Mucosa of gallbladder (tissue), 1 donor: ENCODE results near the gene CBX6. TPM values are rescaled to one million over a fixed set of nuclear protein-coding genes. Genes with fewer than 3 reads are reported as not detected.
"Not testable (repeated sequence)": the region's sequence is repeated elsewhere in the genome, so short reads cannot be mapped to it uniquely, and the experiment has no call there.

Experiments used
- DNase-seq: peaks from one replicate; pipeline ENCODE4 v3.0.0-alpha.2; 2020; ENCODE audit warnings: low spot score
- total RNA-seq: library from RNA; stranded (reverse); gene quantifications from one replicate; pipeline ENCODE4 v1.2.1, GENCODE V29; 2021
- donor health status: DM: no; HTN: no; CAD: no.

The CBX6 gene
- total RNA-seq: 97.5 TPM

DNA sequence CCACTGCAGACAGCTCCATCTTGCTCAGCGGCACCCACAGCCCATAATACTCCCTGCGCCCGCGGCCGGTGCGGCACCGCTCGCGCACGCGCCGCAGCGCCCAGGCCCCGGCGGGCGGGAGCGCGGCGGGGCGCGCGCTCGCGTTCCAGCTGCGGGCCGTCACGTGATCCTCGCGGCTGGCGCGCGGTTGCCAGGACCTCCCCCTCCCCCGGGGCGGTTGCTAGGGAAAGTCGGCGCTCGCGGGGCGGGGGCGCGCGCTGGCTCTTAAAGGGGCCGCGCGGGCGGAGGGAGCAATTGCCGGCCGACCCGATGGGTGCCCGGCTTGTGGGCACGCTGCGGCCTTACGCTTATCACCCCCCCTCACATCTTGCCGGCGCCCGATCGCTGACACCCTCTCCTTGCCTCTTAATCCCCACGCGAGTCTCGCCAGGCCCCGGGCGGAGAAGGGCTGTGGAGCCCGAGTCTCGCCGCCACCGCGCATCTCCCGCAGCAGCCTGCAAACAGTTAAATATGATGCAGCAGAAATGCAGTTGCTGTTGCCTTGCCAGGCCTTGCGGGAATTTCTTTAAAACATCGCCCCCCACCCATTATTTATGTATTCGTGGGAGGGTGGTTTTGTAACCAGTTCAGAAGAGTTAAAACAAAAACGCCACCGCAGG is at the start of gene CBX6:
Gene CBX6, minus strand, starts transcription at position 45 of the 659 bp plus-strand sequence. Its CDS starts 26 bp downstream, at position 19.
- DNase-seq: peak; percentile 96

DNA sequence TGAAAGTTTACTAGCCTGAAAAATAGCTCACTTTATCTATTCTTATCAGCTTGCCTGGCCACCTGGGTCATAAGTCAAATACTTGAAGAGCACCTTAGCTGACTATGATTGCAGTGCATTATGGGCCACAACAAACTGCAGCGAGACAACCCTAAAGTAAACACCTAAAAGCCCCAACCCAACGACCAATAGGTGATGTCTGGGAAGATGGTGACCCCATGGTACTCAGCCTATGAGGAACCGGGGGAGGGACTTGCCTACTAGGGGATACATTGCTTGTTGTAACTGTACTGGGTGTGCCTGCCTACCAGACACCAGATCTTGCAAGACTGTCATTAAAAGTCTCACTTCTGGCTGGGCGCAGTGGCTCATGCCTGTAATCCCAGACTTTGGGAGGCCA is 49.8 kb upstream of the CBX6 start:
- DNase-seq: no peak

DNA sequence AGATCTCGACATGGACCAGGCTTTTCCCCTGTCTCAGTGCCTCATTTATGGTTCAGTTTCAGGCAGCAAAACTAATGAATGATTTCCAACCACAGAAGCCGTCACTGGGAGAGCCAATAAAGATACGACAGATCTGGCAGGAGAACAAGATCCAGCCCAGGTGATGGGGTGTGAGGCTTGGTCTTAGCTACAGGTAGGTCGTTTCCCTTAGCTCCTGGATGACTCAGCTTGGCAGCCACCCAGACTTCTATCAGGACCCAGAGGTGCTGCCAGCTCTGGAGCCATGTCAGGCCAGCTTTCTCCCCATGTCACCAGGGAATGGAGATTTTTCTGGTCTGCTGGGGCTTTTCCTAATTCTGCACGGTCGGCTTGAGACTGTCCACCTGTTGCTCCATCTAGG is 49.1 kb upstream of the CBX6 start:
- peak; percentile 93 for DNase-seq

DNA sequence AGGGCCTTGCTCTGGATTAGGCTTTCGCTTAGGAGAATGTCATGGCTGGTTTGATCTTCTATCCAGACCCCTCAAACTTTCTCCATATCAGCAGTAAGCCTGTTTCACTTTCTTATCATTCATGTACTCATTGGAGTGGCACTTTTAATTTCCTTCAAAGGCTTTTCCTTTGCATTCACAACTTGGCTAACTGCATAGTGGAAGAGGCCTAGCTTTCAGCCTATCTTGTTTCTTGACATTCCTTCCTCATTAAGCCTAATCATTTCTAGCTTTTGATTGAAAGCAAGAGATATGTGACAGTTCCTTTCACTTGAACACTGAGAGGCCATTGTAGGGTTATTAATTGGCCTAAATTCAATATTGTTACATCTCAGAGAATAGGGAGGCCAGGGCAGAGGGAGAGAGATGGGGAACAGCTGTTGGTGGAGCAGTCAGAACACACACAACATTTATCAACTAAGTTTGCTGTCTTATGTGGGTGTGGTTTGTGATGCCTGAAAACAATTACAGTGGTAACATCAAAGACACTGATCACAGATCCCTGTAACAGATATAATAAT is 47.7 kb upstream of the CBX6 start:
- DNase-seq: no peak

DNA sequence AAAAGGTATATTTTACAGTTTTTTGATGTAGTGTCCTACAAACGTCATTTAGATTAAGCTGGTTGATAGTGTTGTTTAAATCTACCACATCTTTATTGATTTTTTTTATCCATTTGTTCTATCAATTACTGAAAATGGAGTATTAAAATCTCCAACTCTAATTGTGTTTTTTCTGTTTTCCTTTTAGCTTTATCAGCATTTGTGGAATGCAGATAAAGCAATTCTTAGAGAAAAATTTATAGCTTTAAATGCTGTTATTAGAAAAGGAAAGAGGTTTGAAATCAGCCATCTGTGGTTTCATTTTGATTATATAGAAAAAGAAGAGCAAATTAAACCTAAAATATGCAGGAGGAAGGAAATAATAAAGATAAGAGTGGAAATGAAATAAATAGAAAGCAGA is 39.4 kb upstream of the CBX6 start:
- no peak for DNase-seq

DNA sequence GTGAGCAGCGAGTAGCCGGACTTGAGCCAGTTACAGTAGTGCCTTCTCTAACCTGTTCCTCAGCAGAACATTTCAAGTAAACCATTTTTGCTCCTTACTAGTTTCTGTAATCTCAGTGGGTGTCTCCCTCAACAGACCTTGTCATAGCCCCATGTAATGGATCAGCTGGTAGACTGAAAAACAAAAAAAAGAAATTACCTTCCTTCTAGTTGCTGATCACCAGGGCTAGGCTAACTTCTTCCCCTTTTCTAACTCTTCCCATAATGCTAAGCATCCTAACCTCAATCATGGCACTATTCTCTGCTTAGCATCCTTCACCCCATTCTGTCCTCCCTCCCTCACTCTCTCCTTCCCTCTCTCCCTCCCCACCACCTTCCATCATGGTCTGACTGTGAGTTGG is 35.8 kb upstream of the CBX6 start:
- DNase-seq: no peak

DNA sequence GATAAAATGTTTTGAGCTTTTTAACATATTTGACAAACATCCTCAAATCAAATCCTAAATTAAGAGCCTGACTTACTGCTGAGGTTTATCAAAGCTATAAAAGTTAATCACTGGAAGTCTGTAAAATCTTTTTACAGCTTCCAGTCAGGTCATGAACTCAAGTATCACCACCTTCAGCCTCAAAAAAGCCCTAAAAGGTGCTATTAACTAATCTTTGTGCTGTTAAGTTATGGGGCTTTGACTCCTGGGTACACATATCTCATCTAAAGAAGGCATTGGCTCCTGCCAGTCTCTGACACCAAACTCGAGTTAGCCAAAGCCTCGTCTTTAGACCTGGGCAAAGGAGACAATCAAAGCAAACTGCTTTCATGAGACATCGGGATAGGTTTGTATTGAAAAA is 34.0 kb upstream of the CBX6 start:
- DNase-seq: no peak

DNA sequence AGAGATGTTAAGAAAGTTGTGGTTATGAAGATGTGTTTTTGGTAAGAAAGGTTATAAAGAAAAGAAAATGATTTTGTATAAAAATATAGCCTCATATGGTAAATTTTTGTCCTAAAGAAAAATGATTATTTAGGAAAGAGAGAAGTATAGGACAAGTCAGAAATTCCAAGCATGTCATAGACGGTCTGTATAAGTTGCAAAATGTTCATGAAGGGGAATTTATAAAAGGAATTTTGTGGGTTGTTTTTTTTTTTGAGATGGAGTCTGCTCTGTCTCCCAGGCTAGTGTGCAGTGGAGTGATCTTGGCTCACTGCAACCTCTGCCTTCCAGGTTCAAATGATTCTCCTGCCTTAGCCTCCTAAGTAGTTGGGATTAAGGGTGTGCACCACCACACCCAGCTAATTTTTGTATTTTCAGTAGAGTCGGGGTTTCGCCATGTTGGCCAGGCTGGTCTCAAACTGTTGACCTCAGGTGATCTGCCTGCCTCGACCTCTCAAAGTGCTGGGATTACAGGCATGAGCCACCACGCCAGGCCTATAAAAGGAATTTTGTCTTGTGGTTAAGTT is 32.1 kb upstream of the CBX6 start:
- DNase-seq: not testable (repeated sequence)

DNA sequence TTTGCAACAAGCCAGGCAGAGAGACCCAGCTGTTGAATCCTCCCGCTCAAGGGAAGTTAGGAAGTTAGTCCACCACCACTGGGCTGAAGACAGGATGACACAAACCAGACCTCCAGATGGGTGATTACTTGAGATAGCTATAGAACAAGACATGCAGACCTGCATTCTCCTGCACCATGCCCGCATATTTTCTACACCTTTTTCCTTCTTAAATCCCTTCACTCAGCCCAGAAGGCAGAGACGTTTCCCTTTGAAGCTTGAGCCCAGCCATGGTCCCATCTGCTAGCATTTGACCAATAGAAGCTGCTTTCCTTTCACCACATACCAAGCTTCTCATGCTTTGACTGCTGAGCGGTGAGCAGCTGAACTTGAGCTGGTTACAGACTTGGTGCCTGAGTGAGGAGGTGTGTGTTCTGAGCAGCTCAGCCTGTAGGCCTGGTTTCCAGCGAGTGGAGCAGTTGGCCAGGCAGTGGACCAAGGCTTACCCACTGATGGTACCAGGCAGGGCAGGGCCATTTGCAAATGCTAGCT is 29.2 kb upstream of the CBX6 start:
- no peak for DNase-seq

DNA sequence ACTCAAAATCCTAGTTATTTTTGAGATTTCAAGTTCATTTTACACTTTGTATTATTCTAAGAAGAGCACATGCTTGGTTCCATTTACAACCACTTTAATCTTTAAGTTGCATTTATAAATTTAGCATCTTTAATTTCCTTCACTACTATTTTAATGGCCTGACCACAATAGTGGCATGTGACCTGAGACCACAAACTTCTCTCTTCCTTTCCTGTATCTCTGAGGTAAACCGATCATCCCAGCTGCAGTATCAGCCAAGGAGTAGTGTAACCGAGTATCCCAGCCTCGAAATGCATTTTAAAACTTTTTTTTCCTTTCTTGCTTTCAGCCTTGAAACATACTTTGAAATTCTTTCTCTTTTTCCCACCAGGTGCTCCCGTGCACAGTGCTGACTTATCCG is 28.7 kb upstream of the CBX6 start:
- no peak for DNase-seq

DNA sequence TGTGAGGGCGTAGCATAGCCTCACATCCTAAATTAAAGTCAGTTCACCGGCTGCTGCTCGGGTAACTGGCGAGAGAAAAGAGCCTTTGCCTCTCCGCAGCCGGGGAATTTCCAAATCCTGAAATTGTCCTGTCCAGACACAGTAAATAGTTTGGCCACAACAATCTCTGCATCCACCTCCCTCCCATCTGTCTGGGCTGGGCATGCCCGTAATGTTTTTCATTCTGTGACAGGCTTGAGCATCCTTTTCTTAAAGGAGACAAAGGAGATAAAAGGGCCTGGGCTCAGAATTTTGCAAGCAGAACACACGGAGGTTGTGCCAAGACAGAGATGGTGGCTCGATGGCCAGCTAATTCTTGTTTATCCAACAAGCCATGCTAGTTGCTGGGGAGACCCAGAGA is 19.2 kb upstream of the CBX6 start:
- DNase-seq: no peak

DNA sequence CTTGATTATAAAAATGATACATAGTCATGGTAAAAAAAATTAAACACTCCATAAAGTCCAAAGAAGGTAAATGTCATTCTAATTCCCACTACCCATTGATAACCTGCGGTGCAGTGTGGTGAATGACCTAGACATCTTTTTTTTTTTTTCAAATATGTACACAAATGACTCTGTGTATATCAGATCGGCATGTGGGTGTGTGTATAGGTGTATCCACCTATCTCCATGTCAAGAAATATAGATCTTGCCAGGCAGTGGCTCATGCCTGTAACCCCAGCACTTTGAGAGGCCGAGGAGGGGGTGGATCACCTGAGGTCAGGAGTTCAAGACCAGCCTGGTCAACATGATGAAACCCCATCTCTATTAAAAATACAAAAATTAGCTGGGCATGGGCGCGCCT is 18.4 kb upstream of the CBX6 start:
- no peak for DNase-seq

DNA sequence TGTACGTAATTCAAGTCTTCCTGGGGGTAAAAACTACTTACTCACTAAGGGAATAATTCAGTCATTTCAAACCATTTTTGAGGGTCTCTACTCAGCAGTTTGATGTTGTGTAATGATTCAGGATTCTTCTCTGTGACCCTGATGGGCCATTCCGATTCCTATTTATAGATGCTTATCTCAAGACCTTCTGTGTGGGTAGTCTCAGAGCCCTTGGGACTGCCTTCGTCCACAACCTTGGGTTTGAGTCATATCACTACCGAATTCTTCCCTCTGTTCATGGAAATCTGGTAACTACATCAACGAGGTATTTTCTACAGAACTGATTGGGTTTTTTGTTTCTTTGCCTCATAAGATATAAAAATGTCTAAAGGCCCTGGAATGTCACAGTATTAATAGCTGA is 14.3 kb upstream of the CBX6 start:
- DNase-seq: no peak

DNA sequence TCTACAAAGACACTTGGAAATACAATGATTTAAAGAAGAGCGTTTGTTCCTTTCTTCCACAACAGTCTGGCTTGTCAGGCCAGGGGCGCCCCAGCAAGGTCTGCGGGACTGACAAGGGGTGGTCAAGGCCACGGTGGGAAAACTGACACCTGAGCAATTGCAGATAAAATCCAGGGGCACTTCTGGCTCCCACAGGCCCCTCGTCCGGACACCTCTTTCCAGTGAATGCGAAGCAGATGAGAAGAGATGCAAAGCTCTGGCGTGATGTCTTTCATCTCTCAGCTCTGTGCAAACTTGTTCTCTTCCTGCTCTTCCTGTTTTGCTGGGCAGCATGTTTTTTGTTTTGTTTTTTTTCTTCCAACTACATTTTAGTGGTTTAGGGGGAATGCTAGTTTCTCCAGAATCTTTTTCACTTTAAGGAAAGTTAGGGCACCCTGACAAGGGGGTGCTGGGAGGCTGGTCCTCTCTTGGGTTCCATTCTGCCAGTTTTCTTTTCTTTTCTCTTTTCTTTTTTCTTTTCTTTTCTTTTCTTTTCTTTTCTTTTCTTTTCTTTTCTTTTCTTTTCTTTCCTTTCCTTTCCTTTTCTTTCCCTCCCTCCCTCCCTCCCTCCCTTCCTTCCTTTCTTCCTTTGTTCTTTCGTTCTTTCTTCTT is 11.1 kb upstream of the CBX6 start:
- no peak for DNase-seq

DNA sequence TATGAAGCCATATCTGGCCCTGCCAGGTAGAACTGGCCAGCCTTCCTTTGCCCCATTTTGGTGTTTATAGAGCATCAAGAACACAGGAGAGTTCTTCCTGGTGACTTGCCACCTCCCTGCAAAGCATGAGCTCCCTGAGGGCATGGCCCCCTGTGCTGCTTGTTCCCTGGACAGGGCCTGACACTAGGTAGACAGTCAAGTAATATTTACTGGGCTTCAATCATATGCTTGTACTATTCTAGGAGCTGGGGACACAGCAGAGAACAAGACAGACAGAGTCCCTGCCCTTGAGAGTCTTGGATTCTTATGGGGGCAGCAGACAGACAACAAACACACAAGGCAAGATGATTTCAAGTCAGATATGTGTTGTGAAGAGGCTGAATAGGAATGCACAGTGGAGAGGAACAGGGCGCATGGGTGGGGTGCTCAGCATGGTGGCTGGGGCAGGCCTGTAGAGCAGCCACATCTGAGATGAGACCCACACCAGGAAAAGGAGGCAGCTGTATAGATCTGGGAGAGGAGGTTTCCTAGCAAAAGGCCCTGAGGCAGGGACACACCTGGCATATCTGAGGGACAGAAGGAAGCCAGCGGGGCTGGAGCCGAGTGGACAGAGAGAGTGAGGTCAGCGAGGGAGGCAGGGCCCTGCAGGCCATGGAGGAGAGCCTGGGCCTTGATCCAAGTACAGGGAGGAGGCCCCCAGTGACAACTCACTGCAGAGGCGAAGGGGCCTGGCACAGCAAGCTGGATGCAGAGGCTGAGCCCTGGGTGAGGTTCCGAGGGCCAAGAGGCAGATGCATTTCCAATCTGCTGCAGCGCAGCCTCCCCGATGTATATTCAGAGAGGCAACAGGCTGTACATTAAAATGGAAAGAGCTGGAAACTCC is 10.2 kb upstream of the CBX6 start:
- no peak for DNase-seq

DNA sequence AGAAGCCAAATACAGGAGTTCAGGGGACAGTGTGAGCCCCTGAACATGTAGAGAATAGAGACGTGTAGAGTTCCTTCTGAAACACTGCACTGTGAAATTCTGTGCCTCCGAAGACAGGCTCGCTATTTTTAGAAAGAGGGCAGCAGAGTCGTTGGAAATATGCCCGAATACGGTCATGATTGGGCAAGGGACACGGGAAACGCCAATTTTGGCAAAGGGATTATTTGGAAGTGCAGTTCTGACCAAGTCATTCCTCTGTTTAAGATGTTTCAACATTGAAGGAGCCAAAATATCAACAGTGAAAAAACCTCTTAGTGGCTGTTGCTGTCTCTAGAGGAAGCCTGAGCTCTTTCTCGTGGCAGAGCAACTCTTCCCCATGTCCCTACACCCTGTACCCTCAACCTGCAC is 9.5 kb upstream of the CBX6 start:
- no peak for DNase-seq

DNA sequence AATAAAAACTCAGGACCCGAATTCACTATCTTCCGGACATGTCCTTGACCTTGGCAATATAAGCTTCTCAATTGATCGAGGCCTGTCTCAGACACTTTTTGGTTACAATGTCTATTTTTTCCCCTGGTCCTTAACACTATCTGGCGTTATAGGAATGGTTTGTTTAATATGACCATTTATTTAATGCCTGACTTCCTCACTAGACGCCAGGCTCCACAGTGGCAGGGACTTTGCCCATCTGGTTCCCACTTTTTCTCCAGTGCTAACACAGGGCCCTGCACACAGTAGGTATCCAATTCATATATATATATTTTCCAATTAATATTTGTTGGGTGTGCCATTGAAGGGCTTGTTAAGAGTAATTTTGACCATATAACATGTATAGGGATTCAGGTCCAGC is 7.9 kb upstream of the CBX6 start:
- no peak for DNase-seq

DNA sequence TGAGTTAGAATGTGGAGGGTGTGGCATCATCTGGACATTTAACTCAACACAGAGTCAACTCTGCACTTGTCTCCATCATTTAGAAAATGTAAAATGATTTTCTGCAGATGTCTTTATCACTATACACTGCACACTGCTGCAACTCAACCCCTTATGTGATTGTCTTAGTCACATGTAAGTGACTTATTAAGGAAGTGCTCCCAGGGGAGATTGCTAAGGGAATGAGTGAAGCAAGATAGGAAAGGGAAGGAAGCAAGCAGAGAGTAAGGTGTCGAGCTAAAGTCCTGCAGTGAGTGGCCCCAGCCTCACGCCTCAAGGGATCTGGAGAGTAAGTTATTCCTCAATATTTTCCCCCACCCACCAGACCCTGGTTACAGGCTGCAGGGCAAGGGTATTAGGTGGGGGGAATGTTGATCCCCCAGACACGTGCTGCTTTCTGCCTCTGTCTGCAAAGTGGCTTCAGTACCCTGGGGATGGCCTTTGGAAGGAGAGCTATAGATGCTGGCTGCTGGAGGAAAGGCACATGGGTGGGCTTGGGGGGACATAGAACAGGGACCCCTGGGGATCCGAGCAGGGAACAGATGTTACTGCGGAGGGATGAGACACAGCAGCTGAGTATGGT is 7.2 kb upstream of the CBX6 start:
- no peak for DNase-seq

DNA sequence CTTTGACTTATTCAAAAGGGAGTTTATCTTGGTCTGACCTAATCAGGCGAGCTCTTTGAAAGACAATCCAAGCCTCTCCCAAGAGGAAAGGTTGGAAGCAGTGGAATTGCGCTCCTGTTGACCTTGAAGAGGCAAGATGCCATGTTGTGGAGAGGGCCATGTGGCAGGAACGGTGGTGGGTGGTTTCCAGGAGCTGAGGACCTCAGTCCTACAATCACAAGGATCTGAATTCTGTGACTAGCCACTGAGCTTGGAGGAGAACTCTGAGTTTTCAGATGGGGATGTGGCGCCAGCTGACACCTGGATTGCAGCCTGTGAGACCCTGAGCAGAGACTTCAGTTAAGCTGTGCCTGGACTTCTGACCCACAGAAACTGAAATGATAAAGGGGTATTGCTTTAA is 6.0 kb upstream of the CBX6 start:
- no peak for DNase-seq

DNA sequence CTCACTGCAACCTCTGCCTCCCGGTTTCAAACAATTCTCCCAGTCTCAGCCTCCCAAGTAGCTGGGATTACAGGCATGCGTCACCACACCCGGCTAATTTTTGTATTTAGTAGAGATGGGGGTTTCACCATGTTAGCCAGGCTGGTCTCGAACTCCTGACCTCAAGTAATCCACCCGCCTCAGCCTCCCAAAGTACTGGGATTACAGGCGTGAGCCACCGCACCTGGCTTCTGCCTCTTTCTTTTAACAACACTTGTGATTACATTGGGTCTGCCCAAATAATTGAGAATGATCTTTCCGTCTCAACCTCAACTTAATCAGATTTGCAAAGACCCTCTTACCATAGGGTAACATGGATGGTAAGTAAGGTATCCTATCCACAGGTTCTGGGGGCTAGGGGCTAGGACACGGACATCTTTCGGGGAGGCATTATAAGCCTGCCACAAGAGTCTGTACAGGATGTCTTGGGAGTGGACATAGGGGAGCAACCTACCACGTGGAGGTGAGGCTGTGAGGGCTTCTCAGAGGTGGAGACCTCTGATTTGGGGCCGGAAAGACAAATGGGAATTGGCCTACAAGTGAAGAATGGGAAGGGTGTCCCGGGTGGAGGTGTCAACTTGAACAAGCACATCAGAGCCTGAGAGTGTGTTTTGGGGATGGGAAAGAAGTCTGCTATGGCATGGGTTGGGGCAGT is 2.7 kb upstream of the CBX6 start:
- DNase-seq: no peak
